Measurements from ENCODE around the gene ZSWIM3. TPM values are rescaled to one million over a fixed set of nuclear protein-coding genes. Genes with fewer than 3 reads are reported as not detected.

Gene ZSWIM3
- total and polyA plus RNA-seq, 3 donors from 2014 or later, result 8.0 to 12.8 (median 9.3) TPM

GRCh38 chr20:45841407-45842129 lies 15.8 kb upstream of the ZSWIM3 start:
- H3K9me3 ChIP-seq, result no peaks in the 10 kb centered on the region
- no peaks in the 10 kb centered on the region for H3K27me3 ChIP-seq
- intact Hi-C loops (cut with DNase I; ENCODE audit: low total_unique reads), result no loop called here
- no peak for DNase-seq
- WGBS, 2 donors, result 88 to 97% methylated on average over 10 of the region's 10 CpGs
- H3K4me3 ChIP-seq, result no peak overlapping the region
- TF ChIP-seq POLR2A (IDR thresholded peaks at IDR 0.05), result no peak
- TF ChIP-seq CTCF (IDR thresholded peaks at IDR 0.05), result no peak
- H3K27ac ChIP-seq, result peak overlapping the region in 1 of 2 donors; percentile 9
- no peaks in the 10 kb centered on the region for H3K36me3 ChIP-seq (ENCODE audit: low read depth, missing control alignments)
- H3K4me1 ChIP-seq, result peaks cover 22% of the 10 kb centered on the region

- DNase-seq, result peak; percentile 56
- Histone ChIP-seq H3K36me3 (ENCODE audit: low read depth, missing control alignments) (no peaks in the 10 kb centered on the region), H3K4me3 (no peak overlapping the region), H3K9me3 (no peaks in the 10 kb centered on the region), H3K27ac (peak overlapping the region in 1 of 2 donors; percentile 9), H3K4me1 (peaks cover 18% of the 10 kb centered on the region), H3K27me3 (no peaks in the 10 kb centered on the region)
- no peak for TF ChIP-seq CTCF (IDR thresholded peaks at IDR 0.05)
- TF ChIP-seq POLR2A (IDR thresholded peaks at IDR 0.05), result no peak
- intact Hi-C loops (cut with DNase I; ENCODE audit: low total_unique reads), result no loop called here
- WGBS, 2 donors, result 44 to 53% methylated on average over 4 to 5 of the region's 5 CpGs
Observed at GRCh38 chr20:45842169-45842812, 15.1 kb upstream of the ZSWIM3 start.

- Histone ChIP-seq H3K27ac (peak overlapping the region in 1 of 2 donors; percentile 9), H3K4me1 (peaks cover 18% of the 10 kb centered on the region), H3K27me3 (no peaks in the 10 kb centered on the region), H3K36me3 (ENCODE audit: low read depth, missing control alignments) (no peaks in the 10 kb centered on the region), H3K4me3 (no peak overlapping the region), H3K9me3 (no peaks in the 10 kb centered on the region)
- TF ChIP-seq POLR2A (IDR thresholded peaks at IDR 0.05), result no peak
- TF ChIP-seq CTCF (IDR thresholded peaks at IDR 0.05), result no peak
- intact Hi-C loops (cut with DNase I; ENCODE audit: low total_unique reads), result no loop called here
- no peak for DNase-seq
- WGBS, 2 donors, result 88 to 92% methylated on average over 7 to 14 of the region's 14 CpGs
Observed at GRCh38 chr20:45843506-45843905, 13.9 kb upstream of the ZSWIM3 start.

- intact Hi-C loops (cut with DNase I; ENCODE audit: low total_unique reads), result no loop called here
- Histone ChIP-seq H3K4me1 (peaks cover 18% of the 10 kb centered on the region), H3K27ac (no peak overlapping the region), H3K9me3 (no peaks in the 10 kb centered on the region), H3K27me3 (no peaks in the 10 kb centered on the region), H3K4me3 (no peak overlapping the region), H3K36me3 (ENCODE audit: low read depth, missing control alignments) (no peaks in the 10 kb centered on the region)
- TF ChIP-seq POLR2A (IDR thresholded peaks at IDR 0.05), result no peak
- TF ChIP-seq CTCF (IDR thresholded peaks at IDR 0.05), result no peak
- no peak for DNase-seq
Observed at GRCh38 chr20:45845452-45845851, 12.0 kb upstream of the ZSWIM3 start.

Measured in testis (tissue), 3 donors.